ENCODE data around the gene ZC3H10.

Gene ZC3H10

DNA sequence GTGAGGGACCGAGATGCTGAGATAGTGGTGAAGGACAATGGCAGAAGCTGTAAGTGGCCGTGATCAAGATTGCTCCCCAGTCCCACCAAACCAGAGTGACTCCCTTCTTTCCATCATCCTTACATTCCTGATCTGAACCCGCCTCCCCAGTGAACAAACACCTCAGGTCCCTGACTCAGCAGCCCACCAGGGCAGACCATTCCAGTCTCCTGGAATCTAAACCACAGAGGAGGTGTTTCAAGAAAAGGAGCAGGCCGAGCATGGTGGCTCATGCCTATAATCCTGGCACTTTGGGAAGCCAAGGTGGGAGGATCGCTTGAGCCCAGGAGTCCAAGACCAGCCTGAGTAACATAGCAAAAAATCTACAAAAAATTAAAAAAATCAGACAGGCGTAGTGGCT is 31.5 kb upstream of the ZC3H10 start:
- no peaks in the 10 kb centered on the region for H4K20me1 ChIP-seq (ENCODE audit: insufficient read depth, low read length)
- no peak overlapping the region for H3K4me3 ChIP-seq (ENCODE audit: low read length)
- no peak overlapping the region for H3K4me2 ChIP-seq (ENCODE audit: low read depth, low read length)
- H3K9me3 ChIP-seq (replicated peaks; ENCODE audit: insufficient read depth, low read length), result no peaks in the 10 kb centered on the region
- no peak overlapping the region for H3K9ac ChIP-seq (ENCODE audit: low read length)
- no peak for DNase-seq
- TF ChIP-seq, protein P1, sequence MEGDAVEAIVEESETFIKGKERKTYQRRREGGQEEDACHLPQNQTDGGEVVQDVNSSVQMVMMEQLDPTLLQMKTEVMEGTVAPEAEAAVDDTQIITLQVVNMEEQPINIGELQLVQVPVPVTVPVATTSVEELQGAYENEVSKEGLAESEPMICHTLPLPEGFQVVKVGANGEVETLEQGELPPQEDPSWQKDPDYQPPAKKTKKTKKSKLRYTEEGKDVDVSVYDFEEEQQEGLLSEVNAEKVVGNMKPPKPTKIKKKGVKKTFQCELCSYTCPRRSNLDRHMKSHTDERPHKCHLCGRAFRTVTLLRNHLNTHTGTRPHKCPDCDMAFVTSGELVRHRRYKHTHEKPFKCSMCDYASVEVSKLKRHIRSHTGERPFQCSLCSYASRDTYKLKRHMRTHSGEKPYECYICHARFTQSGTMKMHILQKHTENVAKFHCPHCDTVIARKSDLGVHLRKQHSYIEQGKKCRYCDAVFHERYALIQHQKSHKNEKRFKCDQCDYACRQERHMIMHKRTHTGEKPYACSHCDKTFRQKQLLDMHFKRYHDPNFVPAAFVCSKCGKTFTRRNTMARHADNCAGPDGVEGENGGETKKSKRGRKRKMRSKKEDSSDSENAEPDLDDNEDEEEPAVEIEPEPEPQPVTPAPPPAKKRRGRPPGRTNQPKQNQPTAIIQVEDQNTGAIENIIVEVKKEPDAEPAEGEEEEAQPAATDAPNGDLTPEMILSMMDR (IDR thresholded peaks at IDR 0.05; ENCODE audit: low read length), result no peak
- TF ChIP-seq EZH2 (optimal IDR thresholded peaks at IDR 0.05; ENCODE audit: low read depth, low read length), result no peak
- TF ChIP-seq EZH2phosphoT487 (IDR thresholded peaks at IDR 0.05; ENCODE audit: low read length), result no peak
- H3K27me3 ChIP-seq (replicated peaks; ENCODE audit: insufficient read depth, low read length), result peaks cover 15% of the 10 kb centered on the region; the same call in 1 of the 2 replicates
- H3K27ac ChIP-seq (ENCODE audit: low read length), result no peak overlapping the region
- no peaks in the 10 kb centered on the region for H3K36me3 ChIP-seq (replicated peaks; ENCODE audit: insufficient read depth, low read length)
- H3K4me1 ChIP-seq (ENCODE audit: low read length), result no peaks in the 10 kb centered on the region
- no peaks in the 10 kb centered on the region for H3K79me2 ChIP-seq (ENCODE audit: low read length)
- no peak overlapping the region for H2AFZ ChIP-seq (ENCODE audit: low read length)
- H3K9me2 ChIP-seq (replicated peaks; ENCODE audit: insufficient read depth, low read length), result no peaks in the 10 kb centered on the region
- H3F3A ChIP-seq (ENCODE audit: insufficient read depth, low read length), result no peaks in the 10 kb centered on the region

DNA sequence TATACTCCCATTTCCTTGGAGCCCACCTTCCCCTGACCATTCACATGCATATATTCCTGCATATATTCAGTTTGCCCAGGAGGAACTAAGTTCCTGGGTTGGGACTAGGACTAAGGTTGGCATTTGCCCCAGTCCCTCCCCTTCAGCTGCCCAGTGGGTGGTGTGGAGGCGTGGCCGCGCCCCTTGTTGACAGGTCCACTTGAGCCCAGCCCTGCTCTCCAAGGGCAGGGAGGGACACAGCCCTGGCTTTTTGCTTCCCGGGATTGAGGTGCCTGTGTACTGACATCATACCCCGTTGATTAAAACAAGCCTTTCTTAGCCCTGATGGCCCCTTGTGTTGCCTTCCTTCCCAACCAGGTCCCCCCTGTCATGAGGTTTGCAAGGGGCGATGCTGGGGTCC is 30.8 kb upstream of the ZC3H10 start:
- Histone ChIP-seq H3K4me3 (ENCODE audit: low read length) (no peak overlapping the region), H3K9me3 (replicated peaks; ENCODE audit: insufficient read depth, low read length) (no peaks in the 10 kb centered on the region), H3F3A (ENCODE audit: insufficient read depth, low read length) (no peaks in the 10 kb centered on the region), H3K27ac (ENCODE audit: low read length) (no peak overlapping the region), H4K20me1 (ENCODE audit: insufficient read depth, low read length) (no peaks in the 10 kb centered on the region), H3K9me2 (replicated peaks; ENCODE audit: insufficient read depth, low read length) (no peaks in the 10 kb centered on the region), H2AFZ (ENCODE audit: low read length) (no peak overlapping the region), H3K4me2 (ENCODE audit: low read depth, low read length) (no peak overlapping the region), H3K79me2 (ENCODE audit: low read length) (no peaks in the 10 kb centered on the region), H3K36me3 (replicated peaks; ENCODE audit: insufficient read depth, low read length) (no peaks in the 10 kb centered on the region), H3K27me3 (replicated peaks; ENCODE audit: insufficient read depth, low read length) (peaks cover 10% of the 10 kb centered on the region; the same call in 1 of the 2 replicates), H3K9ac (ENCODE audit: low read length) (no peak overlapping the region), H3K4me1 (ENCODE audit: low read length) (no peaks in the 10 kb centered on the region)
- DNase-seq, result no peak
- TF ChIP-seq, protein P1 (IDR thresholded peaks at IDR 0.05; ENCODE audit: low read length), result no peak
- TF ChIP-seq EZH2 (optimal IDR thresholded peaks at IDR 0.05; ENCODE audit: low read depth, low read length) (no peak), EZH2phosphoT487 (IDR thresholded peaks at IDR 0.05; ENCODE audit: low read length) (no peak)

DNA sequence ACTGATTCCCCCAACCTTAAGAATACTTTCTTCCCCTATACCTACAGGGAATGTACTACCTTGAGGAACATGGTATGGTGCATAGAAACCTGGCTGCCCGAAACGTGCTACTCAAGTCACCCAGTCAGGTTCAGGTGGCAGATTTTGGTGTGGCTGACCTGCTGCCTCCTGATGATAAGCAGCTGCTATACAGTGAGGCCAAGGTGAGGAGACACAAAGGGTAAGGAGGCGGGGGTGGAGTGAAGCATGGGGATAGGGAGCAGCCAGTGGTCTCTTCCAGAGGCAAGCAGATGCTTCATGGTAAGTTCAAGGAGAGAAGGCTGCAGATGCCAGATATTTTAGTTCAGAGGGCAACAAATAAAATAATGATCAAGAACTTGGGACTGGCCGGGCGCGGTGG is 20.3 kb upstream of the ZC3H10 start:
- no peak overlapping the region for H3K27ac ChIP-seq (ENCODE audit: low read length)
- no peaks in the 10 kb centered on the region for H3K79me2 ChIP-seq (ENCODE audit: low read length)
- H3K4me1 ChIP-seq (ENCODE audit: low read length), result no peaks in the 10 kb centered on the region
- H4K20me1 ChIP-seq (ENCODE audit: insufficient read depth, low read length), result no peaks in the 10 kb centered on the region
- H3K36me3 ChIP-seq (replicated peaks; ENCODE audit: insufficient read depth, low read length), result no peaks in the 10 kb centered on the region
- H3K27me3 ChIP-seq (replicated peaks; ENCODE audit: insufficient read depth, low read length), result peaks cover 24% of the 10 kb centered on the region
- no peak overlapping the region for H3K4me2 ChIP-seq (ENCODE audit: low read depth, low read length)
- H3K9ac ChIP-seq (ENCODE audit: low read length), result no peak overlapping the region
- H3F3A ChIP-seq (ENCODE audit: insufficient read depth, low read length), result no peaks in the 10 kb centered on the region
- no peaks in the 10 kb centered on the region for H3K9me3 ChIP-seq (replicated peaks; ENCODE audit: insufficient read depth, low read length)
- no peaks in the 10 kb centered on the region for H3K9me2 ChIP-seq (replicated peaks; ENCODE audit: insufficient read depth, low read length)
- no peak for DNase-seq
- TF ChIP-seq, protein P1 (IDR thresholded peaks at IDR 0.05; ENCODE audit: low read length), result no peak
- no peak for TF ChIP-seq EZH2 (optimal IDR thresholded peaks at IDR 0.05; ENCODE audit: low read depth, low read length)
- no peak overlapping the region for H3K4me3 ChIP-seq (ENCODE audit: low read length)
- H2AFZ ChIP-seq (ENCODE audit: low read length), result no peak overlapping the region
